Thyroid gland (tissue), 4 donors: ENCODE data around the gene CAMTA1. TPM values are rescaled to one million over a fixed set of nuclear protein-coding genes. Genes with fewer than 3 reads are reported as not detected.

ENCODE experiments used
- DNase-seq, 2 donors: peaks; one replicate each; pipeline ENCODE4 v3.0.0-alpha.2; 2019
- H3K27ac ChIP-seq, 3 donors: fragments of 200-600 bp; sonication (generic); 1 replicate in 2 of 3; 2 replicates in 1 of 3; pipeline ENCODE4 v1.5.1; 2016 to 2019; ENCODE audit warnings: mild to moderate bottlenecking in 1 of 3, moderate library complexity in 1 of 3
- H3K27me3 ChIP-seq: fragments of 200-600 bp; sonication (generic); one replicate; pipeline ENCODE4 v1.5.1; 2019
- H3K36me3 ChIP-seq, 2 donors: fragments of 200-600 bp; sonication (generic); one replicate each; pipeline ENCODE4 v1.5.1; 2016 to 2019
- H3K4me1 ChIP-seq, 2 donors: fragments of 200-600 bp; sonication (generic); one replicate each; pipeline ENCODE4 v1.5.1; 2017 to 2019
- H3K4me3 ChIP-seq, 3 donors: fragments of 200-600 bp; sonication (generic); replicated peaks in 1 of 3; 1 replicate in 2 of 3; 2 replicates in 1 of 3; pipeline ENCODE4 v1.5.1; 2016; ENCODE audit warnings: mild to moderate bottlenecking in 1 of 3
- H3K9me3 ChIP-seq: fragments of 200-600 bp; sonication (generic); one replicate; pipeline ENCODE4 v1.5.1; 2017
- POLR2A ChIP-seq, 2 donors: fragments of 450-650 bp; IDR thresholded peaks; one replicate each; pipeline ENCODE4 v1.6.1; 2017; ENCODE audit warnings: antibody characterized with exemption in 2 of 2, mild to moderate bottlenecking in 2 of 2, moderate library complexity in 1 of 2
- WGBS, 2 donors: methylation state at CpG; one replicate each; pipeline ENCODE4 v1.1.5; 2017; 5-methylcytosine and 5-hydroxymethylcytosine counted together
- intact Hi-C: fragments of 100-400 bp; cut with DNase I; formaldehyde crosslinking; loops from one replicate; pipeline ENCODE4 v1.15.1; 2023
- total RNA-seq, 4 donors: library from RNA; depleted of rRNA; stranded (reverse); fragments of >200 nt; gene quantifications; one replicate each; pipeline ENCODE4 v1.2.3, GENCODE V29; 2016
- TF ChIP-seq, protein P1 (sequence below), 6 experiments: fragments of 200-600 bp in 3 of 6; fragments of 450-650 bp in 3 of 6; sonication (generic) in 3 of 6; IDR thresholded peaks; one replicate each; pipeline ENCODE4 v1.5.1; 2016 to 2019; ENCODE audit warnings: antibody characterized with exemption in 6 of 6, mild to moderate bottlenecking in 2 of 6, inconsistent platforms in 1 of 6, moderate library complexity in 1 of 6

Gene CAMTA1
- total RNA-seq, 4 donors from 2014 or later, result 63.9 to 124 (median 101) TPM

DNA sequence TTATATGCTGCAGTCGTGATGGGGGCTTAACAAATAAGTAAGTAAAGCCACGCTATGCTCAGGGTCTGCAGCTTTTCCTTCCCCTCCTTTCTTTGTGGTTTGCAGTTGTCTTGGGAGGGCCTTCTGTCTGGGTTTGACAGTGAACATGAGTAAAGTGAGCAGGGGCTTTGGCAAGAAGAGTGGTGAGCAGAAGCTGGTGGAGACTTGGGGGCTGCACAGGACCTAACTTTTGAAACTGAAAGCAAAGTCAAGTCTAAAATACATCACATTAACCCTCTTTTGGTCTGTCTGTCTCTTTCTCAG, 617.2 kb downstream of the CAMTA1 start:
- Histone ChIP-seq H3K27me3 (no peaks in the 10 kb centered on the region), H3K4me3 (no peak overlapping the region), H3K36me3 (no peaks in the 10 kb centered on the region), H3K27ac (no peak overlapping the region), H3K9me3 (no peaks in the 10 kb centered on the region), H3K4me1 (no peaks in the 10 kb centered on the region)
- intact Hi-C loops, result no loop called here
- no peak for DNase-seq
- 83 to 89% methylated on average over 2 of the region's 2 CpGs for WGBS, 2 donors
- TF ChIP-seq, protein P1, sequence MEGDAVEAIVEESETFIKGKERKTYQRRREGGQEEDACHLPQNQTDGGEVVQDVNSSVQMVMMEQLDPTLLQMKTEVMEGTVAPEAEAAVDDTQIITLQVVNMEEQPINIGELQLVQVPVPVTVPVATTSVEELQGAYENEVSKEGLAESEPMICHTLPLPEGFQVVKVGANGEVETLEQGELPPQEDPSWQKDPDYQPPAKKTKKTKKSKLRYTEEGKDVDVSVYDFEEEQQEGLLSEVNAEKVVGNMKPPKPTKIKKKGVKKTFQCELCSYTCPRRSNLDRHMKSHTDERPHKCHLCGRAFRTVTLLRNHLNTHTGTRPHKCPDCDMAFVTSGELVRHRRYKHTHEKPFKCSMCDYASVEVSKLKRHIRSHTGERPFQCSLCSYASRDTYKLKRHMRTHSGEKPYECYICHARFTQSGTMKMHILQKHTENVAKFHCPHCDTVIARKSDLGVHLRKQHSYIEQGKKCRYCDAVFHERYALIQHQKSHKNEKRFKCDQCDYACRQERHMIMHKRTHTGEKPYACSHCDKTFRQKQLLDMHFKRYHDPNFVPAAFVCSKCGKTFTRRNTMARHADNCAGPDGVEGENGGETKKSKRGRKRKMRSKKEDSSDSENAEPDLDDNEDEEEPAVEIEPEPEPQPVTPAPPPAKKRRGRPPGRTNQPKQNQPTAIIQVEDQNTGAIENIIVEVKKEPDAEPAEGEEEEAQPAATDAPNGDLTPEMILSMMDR (IDR thresholded peaks at IDR 0.05), result no peak
- TF ChIP-seq POLR2A (IDR thresholded peaks at IDR 0.05), result no peak

DNA sequence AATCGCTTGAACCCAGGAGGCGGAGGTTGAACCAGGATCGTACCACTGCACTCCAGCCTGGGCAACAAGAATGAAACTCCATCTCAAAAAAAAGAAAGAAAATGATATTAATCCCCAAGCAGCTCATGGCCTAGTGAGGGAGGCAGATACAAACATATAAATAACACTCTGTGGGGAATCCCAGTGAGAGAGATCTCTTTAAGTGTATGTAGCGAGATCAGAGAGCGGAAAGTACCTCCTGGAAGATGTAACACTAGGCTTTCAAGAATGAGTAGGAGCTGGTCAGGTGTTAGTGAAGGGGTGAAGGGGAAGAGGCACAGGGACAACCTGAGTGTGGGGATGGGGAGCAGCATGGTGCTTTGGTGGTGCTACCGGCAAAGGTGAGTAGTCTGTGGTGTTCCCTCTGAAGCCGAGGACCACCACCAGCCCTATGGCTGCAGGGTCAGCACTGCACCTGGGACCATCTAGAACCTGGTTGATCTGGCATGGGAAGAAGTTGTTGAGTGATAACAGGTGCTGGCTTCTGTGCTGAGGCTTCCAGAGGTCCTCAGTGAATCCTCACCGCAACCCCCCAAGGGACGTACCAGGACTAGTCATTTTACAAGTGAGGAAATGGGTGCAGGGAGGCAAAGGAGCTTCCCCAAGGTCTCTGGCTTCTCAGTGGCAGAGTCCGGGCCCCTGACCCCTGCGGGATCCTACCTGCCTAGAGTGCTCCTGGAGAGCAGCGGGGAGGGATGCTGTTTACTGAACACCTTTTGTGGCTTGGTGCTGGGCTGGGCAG, 618.2 kb downstream of the CAMTA1 start:
- no peak for TF ChIP-seq POLR2A (IDR thresholded peaks at IDR 0.05)
- TF ChIP-seq, protein P1 (IDR thresholded peaks at IDR 0.05), result no peak
- no peak for DNase-seq
- intact Hi-C loops, result no loop called here
- Histone ChIP-seq H3K27me3 (no peaks in the 10 kb centered on the region), H3K4me1 (no peaks in the 10 kb centered on the region), H3K4me3 (no peak overlapping the region), H3K9me3 (no peaks in the 10 kb centered on the region), H3K36me3 (no peaks in the 10 kb centered on the region), H3K27ac (no peak overlapping the region)
- 93% methylated on average over 12 of the region's 12 CpGs for WGBS, 2 donors

DNA sequence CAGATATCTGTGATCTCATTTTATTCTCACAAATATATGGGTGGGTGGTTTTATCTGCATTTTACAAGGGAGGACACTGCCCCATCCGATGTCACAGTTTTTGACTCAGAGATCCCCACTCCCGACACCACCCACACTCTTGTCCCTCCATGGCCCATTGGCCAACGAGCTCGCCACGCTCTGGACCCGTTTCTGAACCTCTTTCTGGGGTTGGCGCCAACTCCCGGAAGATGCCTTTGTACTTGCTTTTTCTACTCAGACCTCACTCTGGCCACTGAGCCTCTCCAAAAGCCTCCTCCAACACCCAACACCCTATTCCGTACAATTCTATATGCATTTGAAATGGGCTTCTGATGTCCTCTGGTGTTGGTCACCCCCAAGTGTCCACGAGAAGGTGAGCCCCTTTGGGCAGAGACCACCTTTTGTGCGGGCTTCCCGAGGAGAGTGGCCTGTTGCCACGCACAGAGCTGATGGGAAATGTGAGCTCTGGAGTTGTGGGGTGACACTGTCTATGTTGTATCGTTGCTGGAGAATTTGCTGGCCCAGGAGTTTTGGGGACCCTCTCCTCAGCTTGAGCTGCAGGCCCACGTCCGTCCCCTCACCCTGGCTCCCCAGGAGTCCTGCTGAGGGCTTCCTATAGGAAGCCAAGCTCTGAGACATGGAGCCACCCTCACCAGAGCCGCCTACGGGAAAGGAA, 618.9 kb downstream of the CAMTA1 start:
- TF ChIP-seq, protein P1 (IDR thresholded peaks at IDR 0.05), result no peak
- no peak for TF ChIP-seq POLR2A (IDR thresholded peaks at IDR 0.05)
- Histone ChIP-seq H3K36me3 (no peaks in the 10 kb centered on the region), H3K4me3 (no peak overlapping the region), H3K4me1 (no peaks in the 10 kb centered on the region), H3K27ac (no peak overlapping the region), H3K9me3 (no peaks in the 10 kb centered on the region), H3K27me3 (no peaks in the 10 kb centered on the region)
- intact Hi-C loops, result no loop called here
- no peak for DNase-seq
- 87 to 89% methylated on average over 17 to 18 of the region's 18 CpGs for WGBS, 2 donors

DNA sequence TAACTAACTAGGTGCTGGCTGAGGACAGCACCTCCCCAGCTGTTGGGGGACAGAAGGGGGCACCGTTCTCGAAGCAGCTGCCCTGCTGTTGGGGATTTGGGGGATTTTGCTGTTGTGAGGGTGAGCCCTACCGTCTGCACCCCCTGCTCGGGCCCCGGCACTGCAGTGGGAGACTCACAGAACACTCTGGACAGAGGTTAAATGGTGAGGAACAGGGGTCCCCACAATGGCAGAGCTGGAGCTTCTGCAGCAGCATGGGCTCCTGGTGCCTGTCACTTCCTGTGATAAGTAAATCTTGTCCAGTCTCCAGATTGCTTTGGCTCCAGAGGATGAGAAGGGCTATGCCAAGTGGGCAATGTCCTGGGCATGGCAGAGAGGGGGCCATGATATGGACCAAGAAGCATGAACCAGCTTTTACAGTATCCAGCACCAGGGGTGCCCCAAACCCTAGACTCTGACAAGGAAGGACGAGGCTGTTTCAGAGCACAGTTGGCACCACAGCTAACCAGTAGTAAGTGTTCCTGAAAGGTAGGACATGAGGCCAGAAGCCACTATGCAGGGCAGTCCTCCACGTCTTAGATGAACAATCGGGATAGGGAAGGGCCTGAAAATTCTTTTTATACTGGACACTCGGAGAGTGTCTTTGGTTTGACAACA, 620.7 kb downstream of the CAMTA1 start:
- WGBS, 2 donors, result 93 to 96% methylated on average over 9 of the region's 9 CpGs
- no peaks in the 10 kb centered on the region for H3K4me1 ChIP-seq
- H3K9me3 ChIP-seq, result no peaks in the 10 kb centered on the region
- intact Hi-C loops, result no loop called here
- no peaks in the 10 kb centered on the region for H3K27me3 ChIP-seq
- H3K36me3 ChIP-seq, result no peaks in the 10 kb centered on the region
- no peak for DNase-seq
- H3K4me3 ChIP-seq, result no peak overlapping the region
- TF ChIP-seq, protein P1 (IDR thresholded peaks at IDR 0.05), result no peak
- TF ChIP-seq POLR2A (IDR thresholded peaks at IDR 0.05), result no peak
- no peak overlapping the region for H3K27ac ChIP-seq
